Endothelial cell of umbilical vein (primary cell): ENCODE measurements around the gene FAM228B. TPM values are rescaled to one million over a fixed set of nuclear protein-coding genes. Genes with fewer than 3 reads are reported as not detected.

Experiments
- BruUV-seq: library from RNA; stranded (reverse); fragments of 400-500 nt; replicated peaks from 2 replicates; lab custom pipeline; 2021; lab: Mats Ljungman, UMichigan
- CTCF ChIA-PET: fragments of 300-600, 350-600 bp; sonication (Branson Sonifier 250); formaldehyde crosslinking; loops from one replicate; lab custom pipeline; 2021; ENCODE audit warnings: antibody characterized with exemption, inconsistent platforms; lab: Charles Lee
- POLR2A ChIA-PET: fragments of 300-600, 350-600 bp; sonication (Branson Sonifier 250); formaldehyde crosslinking; loops from one replicate; lab custom pipeline; 2021; ENCODE audit warnings: antibody characterized with exemption, inconsistent platforms; lab: Charles Lee
- DNase-seq: peaks from one replicate; pipeline ENCODE4 v3.0.0-alpha.2; 2011; ENCODE audit warnings: low read depth, low spot score
- FAIRE-seq: peaks from 2 replicates; lab custom pipeline; 2011; peaks lifted over from hg19 to GRCh38; lab: Jason Lieb, UNC
- H2AFZ ChIP-seq: 2 replicates; pipeline ENCODE4 v1.6.0; 2012; ENCODE audit warnings: low read depth, low read length, control low read depth, inconsistent platforms
- H3K27ac ChIP-seq: 2 replicates; pipeline ENCODE4 v1.5.1; 2011; ENCODE audit warnings: low read depth, mild to moderate bottlenecking, control low read depth, low read length, moderate library complexity; ENCODE audit not compliant: insufficient read depth
- H3K27me3 ChIP-seq, 2 experiments: 2 replicates each; pipeline versions ENCODE4 v1.6.0 to v1.6.1; 2011; ENCODE audit warnings: low read length in 2 of 2, mixed read lengths in 1 of 2; ENCODE audit not compliant: control insufficient read depth in 2 of 2, insufficient read depth in 2 of 2
- H3K36me3 ChIP-seq, 2 experiments: 2 replicates in 1 of 2; 3 replicates in 1 of 2; pipeline ENCODE4 v1.5.1; 2011; ENCODE audit warnings: low read length in 2 of 2, mild to moderate bottlenecking in 1 of 2, moderate library complexity in 1 of 2; ENCODE audit not compliant: control insufficient read depth in 2 of 2, insufficient read depth in 2 of 2; ENCODE audit errors: extremely low read depth in 1 of 2
- H3K4me1 ChIP-seq: 3 replicates; pipeline ENCODE4 v1.5.1; 2011; ENCODE audit warnings: mild to moderate bottlenecking, low read length; ENCODE audit not compliant: control insufficient read depth, insufficient read depth; ENCODE audit errors: extremely low read depth
- H3K4me2 ChIP-seq: 2 replicates; pipeline ENCODE4 v1.6.1; 2011; ENCODE audit warnings: low read length, control low read depth, mixed read lengths; ENCODE audit not compliant: insufficient read depth
- H3K4me3 ChIP-seq, 3 experiments: fragments of 200-600 bp in 1 of 3; sonication (generic), shearing (Covaris generic) in 1 of 3; replicated peaks in 1 of 3; 2 replicates each; pipeline ENCODE4 v1.5.1; 2011 to 2016; ENCODE audit warnings: control low read depth in 3 of 3, low read length in 3 of 3, mild to moderate bottlenecking in 2 of 3, inconsistent platforms in 1 of 3, low read depth in 1 of 3, moderate library complexity in 1 of 3; ENCODE audit not compliant: insufficient read depth in 1 of 3
- H3K79me2 ChIP-seq: 2 replicates; pipeline ENCODE4 v1.6.0; 2012; ENCODE audit warnings: low read length, inconsistent platforms; ENCODE audit not compliant: control insufficient read depth, insufficient read depth
- H3K9ac ChIP-seq: replicated peaks from 2 replicates; pipeline ENCODE3; 2011; ENCODE audit warnings: low read length, control low read depth; ENCODE audit not compliant: insufficient read depth; ENCODE audit errors: extremely low read depth
- H3K9me1 ChIP-seq: replicated peaks from 3 replicates; pipeline ENCODE4 v1.6.0; 2011; ENCODE audit warnings: mild to moderate bottlenecking, low read length; ENCODE audit not compliant: control insufficient read depth, insufficient read depth; ENCODE audit errors: extremely low read depth
- H3K9me3 ChIP-seq: replicated peaks from 2 replicates; pipeline ENCODE4 v1.5.1; 2012; ENCODE audit warnings: low read length, inconsistent platforms; ENCODE audit not compliant: control insufficient read depth, insufficient read depth
- H4K20me1 ChIP-seq: replicated peaks from 2 replicates; pipeline ENCODE3; 2011; ENCODE audit warnings: mild to moderate bottlenecking, low read length; ENCODE audit not compliant: control insufficient read depth, insufficient read depth; ENCODE audit errors: extremely low read depth
- CTCF ChIP-seq, 2 donors: IDR thresholded peaks; 1 replicate in 1 of 2; 2 replicates in 1 of 2; pipeline ENCODE4 v1.5.1; 2011; ENCODE audit warnings: low read length in 2 of 2, mild to moderate bottlenecking in 2 of 2, moderate library complexity in 2 of 2, control low read depth in 1 of 2, inconsistent platforms in 1 of 2, low read depth in 1 of 2; ENCODE audit not compliant: insufficient read depth in 1 of 2; ENCODE audit errors: extremely low read depth in 1 of 2
- EZH2 ChIP-seq: IDR thresholded peaks from 2 replicates; pipeline ENCODE4 v1.6.1; 2012; ENCODE audit warnings: borderline replicate concordance, low read depth, mild to moderate bottlenecking, moderate library complexity, low read length, inconsistent platforms; ENCODE audit not compliant: severe bottlenecking
- FOS ChIP-seq: IDR thresholded peaks from 2 replicates; pipeline ENCODE4 v1.6.1; 2011; ENCODE audit warnings: mild to moderate bottlenecking, low read length, moderate library complexity, borderline replicate concordance; ENCODE audit not compliant: insufficient read depth
- GATA2 ChIP-seq: IDR thresholded peaks from 2 replicates; pipeline ENCODE4 v1.7.0; 2011; ENCODE audit warnings: low read depth, mild to moderate bottlenecking, moderate library complexity, mixed read lengths, low read length; ENCODE audit not compliant: insufficient read length, insufficient read depth
- JUN ChIP-seq: IDR thresholded peaks from 2 replicates; pipeline ENCODE4 v1.6.1; 2011; ENCODE audit warnings: borderline replicate concordance, low read depth; ENCODE audit not compliant: insufficient read length, insufficient read depth
- MYC ChIP-seq: IDR thresholded peaks from one replicate; pipeline ENCODE4 v1.6.1; 2011; ENCODE audit warnings: mild to moderate bottlenecking, low read depth, low read length
- POLR2A ChIP-seq: IDR thresholded peaks from 2 replicates; pipeline ENCODE4 v1.6.1; 2012; ENCODE audit warnings: low read depth, mild to moderate bottlenecking, control low read depth, low read length
- POLR2AphosphoS5 ChIP-seq: IDR thresholded peaks from 2 replicates; pipeline ENCODE4 v1.6.1; 2012; ENCODE audit warnings: low read depth, mild to moderate bottlenecking, control low read depth, low read length, moderate library complexity; ENCODE audit not compliant: insufficient read depth
- dilution Hi-C: fragments of 300-500 bp; cut with MboI; formaldehyde crosslinking; loops from one replicate; pipeline ENCODE4 v1.15.0; 2019; ENCODE audit warnings: low sequenced_read_pairs; ENCODE audit not compliant: extremely low pct_ligation_motif_present
- intact Hi-C: fragments of 100-400 bp; cut with micrococcal nuclease; formaldehyde crosslinking; loops from one replicate; pipeline ENCODE4 v1.10.0; 2022
- polyA plus RNA-seq, 4 experiments: library from polyadenylated mRNA; depleted of rRNA in 3 of 4; stranded (reverse) in 3 of 4; unstranded in 1 of 4; fragments of >200 nt; gene quantifications; 2 replicates each; pipeline versions ENCODE4 v1.2.1 to v1.2.3, GENCODE V29; 2011 to 2012; ENCODE audit warnings: missing spikeins in 1 of 4
- total RNA-seq: library from RNA; stranded (reverse); gene quantifications from 2 replicates; pipeline ENCODE4 v1.2.3, GENCODE V29; 2021
- TF ChIP-seq, protein P1 (sequence below): IDR thresholded peaks from 2 replicates; pipeline ENCODE4 v1.6.1; 2011; ENCODE audit not compliant: insufficient read depth, insufficient read length

The FAM228B gene
- total and polyA plus RNA-seq, 2 donors (not counting 3 experiments of a cell fraction or from before 2014, with no cell fraction given), result 1.6 to 11.9 TPM

DNA sequence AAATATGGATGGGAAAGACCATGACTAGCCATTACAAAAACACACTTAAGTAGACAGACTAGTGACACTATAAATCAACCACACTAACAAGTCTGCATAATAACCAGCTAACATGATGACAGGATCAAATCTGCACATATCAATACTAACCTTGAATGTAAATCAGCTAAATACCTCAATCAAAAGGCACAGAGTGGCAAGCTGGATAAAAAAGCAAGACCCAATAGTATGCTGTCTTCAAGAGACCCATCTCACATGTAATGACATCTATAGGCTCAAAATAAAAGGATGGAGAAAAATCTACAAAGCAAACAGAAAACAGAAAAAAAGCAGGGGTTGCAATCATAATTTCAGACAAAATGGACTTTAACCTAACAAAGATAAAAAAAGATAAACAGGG, 16.5 kb upstream of the FAM228B start:
- DNase-seq (no peak), FAIRE-seq (no peak)
- BruUV-seq, result no TSS peak
- intact Hi-C loops, result no loop called here
- TF ChIP-seq, protein P1, sequence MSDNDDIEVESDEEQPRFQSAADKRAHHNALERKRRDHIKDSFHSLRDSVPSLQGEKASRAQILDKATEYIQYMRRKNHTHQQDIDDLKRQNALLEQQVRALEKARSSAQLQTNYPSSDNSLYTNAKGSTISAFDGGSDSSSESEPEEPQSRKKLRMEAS, result no peak
- no peak for TF ChIP-seq CTCF (IDR thresholded peaks at IDR 0.05; ENCODE audit: extremely low read depth in 1 of 2, insufficient read depth in 1 of 2, low read depth in 1 of 2, low read length in 2 of 2)
- no peak for TF ChIP-seq POLR2A
- no peak for TF ChIP-seq MYC
- no peak for TF ChIP-seq GATA2
- no peak overlapping the region for H3K4me3 ChIP-seq
- H4K20me1 ChIP-seq, result no peaks in the 10 kb centered on the region
- H3K4me1 ChIP-seq, result no peaks in the 10 kb centered on the region
- ChIA-PET CTCF (no interaction called here), POLR2A (no interaction called here)
- dilution Hi-C loops, result no loop called here
- H3K27ac ChIP-seq, result no peak overlapping the region
- H3K27me3 ChIP-seq, result peaks cover 0 to 2% of the 10 kb centered on the region in 2 experiments
- H2AFZ ChIP-seq, result no peak overlapping the region
- no peaks in the 10 kb centered on the region for H3K36me3 ChIP-seq
- H3K9me1 ChIP-seq, result no peaks in the 10 kb centered on the region
- H3K4me2 ChIP-seq, result no peak overlapping the region
- H3K79me2 ChIP-seq, result no peaks in the 10 kb centered on the region
- no peak overlapping the region for H3K9ac ChIP-seq
- H3K9me3 ChIP-seq, result no peaks in the 10 kb centered on the region

GRCh38 chr2:24107336-24107735, 15.9 kb upstream of the FAM228B start:
- no peaks in the 10 kb centered on the region for H3K9me3 ChIP-seq
- no TSS peak for BruUV-seq
- FAIRE-seq, result no peak

More at GRCh38 chr2:24107336-24107735, 15.9 kb upstream of the FAM228B start:
- TF ChIP-seq, protein P1, result no peak
- TF ChIP-seq EZH2 (no peak), JUN (no peak), GATA2 (no peak), POLR2A (no peak), CTCF (IDR thresholded peaks at IDR 0.05; ENCODE audit: extremely low read depth in 1 of 2, insufficient read depth in 1 of 2, low read depth in 1 of 2, low read length in 2 of 2) (no peak), MYC (no peak), POLR2AphosphoS5 (no peak), FOS (no peak)
- dilution Hi-C loops (no loop called here), intact Hi-C loops (no loop called here)
- H3K36me3 ChIP-seq, result no peaks in the 10 kb centered on the region
- no peaks in the 10 kb centered on the region for H3K79me2 ChIP-seq
- DNase-seq, result no peak
- no peaks in the 10 kb centered on the region for H3K4me1 ChIP-seq
- no peaks in the 10 kb centered on the region for H4K20me1 ChIP-seq
- no peaks in the 10 kb centered on the region for H3K9me1 ChIP-seq
- H3K9ac ChIP-seq, result no peak overlapping the region
- POLR2A ChIA-PET, result no interaction called here
- no peak overlapping the region for H3K4me2 ChIP-seq
- no peak overlapping the region for H3K27ac ChIP-seq
- peaks cover 0 to 2% of the 10 kb centered on the region in 2 experiments for H3K27me3 ChIP-seq
- no peak overlapping the region for H2AFZ ChIP-seq
- no peak overlapping the region for H3K4me3 ChIP-seq
- CTCF ChIA-PET, result interaction anchor here (1.4 kb wide), 1 partner anchor 23 kb away, joined by 5 read pairs; the partner anchor contains the start of gene TP53I3
